VCaP (cell line): Measurements from ENCODE around the gene TJP3.

Source experiments
- H3K27ac ChIP-seq: fragments of 450-650 bp; 2 replicates; pipeline ENCODE4 v1.5.1; 2017
- TF ChIP-seq, protein P1 (sequence below): fragments of 450-650 bp; conservative IDR thresholded peaks from 2 replicates; pipeline ENCODE4 v1.5.1; 2017; ENCODE audit warnings: mild to moderate bottlenecking, moderate library complexity

Gene TJP3

DNA sequence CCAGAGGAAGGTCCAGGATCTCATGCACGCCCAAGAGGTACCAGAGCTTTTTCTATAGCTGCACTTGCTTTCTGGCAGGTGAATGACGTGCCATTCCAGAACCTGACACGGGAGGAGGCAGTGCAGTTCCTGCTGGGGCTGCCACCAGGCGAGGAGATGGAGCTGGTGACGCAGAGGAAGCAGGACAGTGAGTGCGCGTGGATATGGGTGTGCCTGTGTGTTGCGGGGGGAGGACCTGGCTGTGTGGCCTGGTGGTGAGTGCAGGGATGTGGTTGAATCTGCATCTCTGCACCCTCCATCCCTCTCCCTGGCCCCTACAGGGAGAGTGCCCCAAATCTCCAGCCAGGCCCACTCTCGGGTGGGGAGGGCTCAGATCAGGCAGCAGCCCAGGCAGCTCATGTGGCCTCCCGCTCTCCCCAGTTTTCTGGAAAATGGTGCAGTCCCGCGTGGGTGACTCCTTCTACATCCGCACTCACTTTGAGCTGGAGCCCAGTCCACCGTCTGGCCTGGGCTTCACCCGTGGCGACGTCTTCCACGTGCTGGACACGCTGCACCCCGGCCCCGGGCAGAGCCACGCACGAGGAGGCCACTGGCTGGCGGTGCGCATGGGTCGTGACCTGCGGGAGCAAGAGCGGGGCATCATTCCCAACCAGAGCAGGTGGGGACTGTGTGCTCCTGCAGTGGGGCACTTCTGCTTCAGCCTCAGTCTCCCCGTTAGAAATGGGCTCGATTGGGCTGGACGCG is 30.5 kb downstream of the TJP3 start:
- no peak overlapping the region for H3K27ac ChIP-seq
- TF ChIP-seq, protein P1, sequence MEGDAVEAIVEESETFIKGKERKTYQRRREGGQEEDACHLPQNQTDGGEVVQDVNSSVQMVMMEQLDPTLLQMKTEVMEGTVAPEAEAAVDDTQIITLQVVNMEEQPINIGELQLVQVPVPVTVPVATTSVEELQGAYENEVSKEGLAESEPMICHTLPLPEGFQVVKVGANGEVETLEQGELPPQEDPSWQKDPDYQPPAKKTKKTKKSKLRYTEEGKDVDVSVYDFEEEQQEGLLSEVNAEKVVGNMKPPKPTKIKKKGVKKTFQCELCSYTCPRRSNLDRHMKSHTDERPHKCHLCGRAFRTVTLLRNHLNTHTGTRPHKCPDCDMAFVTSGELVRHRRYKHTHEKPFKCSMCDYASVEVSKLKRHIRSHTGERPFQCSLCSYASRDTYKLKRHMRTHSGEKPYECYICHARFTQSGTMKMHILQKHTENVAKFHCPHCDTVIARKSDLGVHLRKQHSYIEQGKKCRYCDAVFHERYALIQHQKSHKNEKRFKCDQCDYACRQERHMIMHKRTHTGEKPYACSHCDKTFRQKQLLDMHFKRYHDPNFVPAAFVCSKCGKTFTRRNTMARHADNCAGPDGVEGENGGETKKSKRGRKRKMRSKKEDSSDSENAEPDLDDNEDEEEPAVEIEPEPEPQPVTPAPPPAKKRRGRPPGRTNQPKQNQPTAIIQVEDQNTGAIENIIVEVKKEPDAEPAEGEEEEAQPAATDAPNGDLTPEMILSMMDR, result no peak

DNA sequence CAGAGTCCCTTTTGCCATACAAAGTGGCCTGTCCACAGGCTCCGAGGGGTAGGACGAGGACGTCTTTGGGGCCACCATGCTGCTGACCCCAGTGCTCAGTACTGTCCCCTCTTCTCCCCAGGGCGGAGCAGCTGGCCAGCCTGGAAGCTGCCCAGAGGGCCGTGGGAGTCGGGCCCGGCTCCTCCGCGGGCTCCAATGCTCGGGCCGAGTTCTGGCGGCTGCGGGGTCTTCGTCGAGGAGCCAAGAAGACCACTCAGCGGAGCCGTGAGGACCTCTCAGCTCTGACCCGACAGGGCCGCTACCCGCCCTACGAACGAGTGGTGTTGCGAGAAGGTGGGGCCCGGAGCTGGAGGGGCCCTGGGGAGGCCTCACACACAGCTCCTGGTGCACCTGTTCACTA is 32.2 kb downstream of the TJP3 start:
- H3K27ac ChIP-seq, result no peak overlapping the region
- TF ChIP-seq, protein P1, result no peak

DNA sequence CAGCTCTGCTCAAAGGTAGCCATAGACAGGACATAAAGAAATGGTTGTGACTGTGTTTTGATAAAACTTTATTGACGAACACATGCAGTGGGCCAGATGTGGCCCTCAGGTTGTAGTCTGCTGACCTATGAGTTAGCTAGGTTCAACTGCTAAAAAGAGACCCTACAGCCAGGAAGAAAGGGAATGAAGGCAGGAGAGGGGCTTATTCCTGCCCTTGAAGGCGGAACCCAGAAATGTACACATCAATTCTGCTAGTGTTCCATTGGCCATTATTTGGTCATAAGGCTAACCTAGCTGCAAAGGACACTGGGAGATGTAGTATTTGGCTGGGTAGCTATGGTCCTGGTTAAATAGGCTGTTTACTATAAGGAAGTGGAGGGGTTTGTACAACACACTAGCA is 35.3 kb downstream of the TJP3 start:
- no peak overlapping the region for H3K27ac ChIP-seq
- TF ChIP-seq, protein P1, result no peak

DNA sequence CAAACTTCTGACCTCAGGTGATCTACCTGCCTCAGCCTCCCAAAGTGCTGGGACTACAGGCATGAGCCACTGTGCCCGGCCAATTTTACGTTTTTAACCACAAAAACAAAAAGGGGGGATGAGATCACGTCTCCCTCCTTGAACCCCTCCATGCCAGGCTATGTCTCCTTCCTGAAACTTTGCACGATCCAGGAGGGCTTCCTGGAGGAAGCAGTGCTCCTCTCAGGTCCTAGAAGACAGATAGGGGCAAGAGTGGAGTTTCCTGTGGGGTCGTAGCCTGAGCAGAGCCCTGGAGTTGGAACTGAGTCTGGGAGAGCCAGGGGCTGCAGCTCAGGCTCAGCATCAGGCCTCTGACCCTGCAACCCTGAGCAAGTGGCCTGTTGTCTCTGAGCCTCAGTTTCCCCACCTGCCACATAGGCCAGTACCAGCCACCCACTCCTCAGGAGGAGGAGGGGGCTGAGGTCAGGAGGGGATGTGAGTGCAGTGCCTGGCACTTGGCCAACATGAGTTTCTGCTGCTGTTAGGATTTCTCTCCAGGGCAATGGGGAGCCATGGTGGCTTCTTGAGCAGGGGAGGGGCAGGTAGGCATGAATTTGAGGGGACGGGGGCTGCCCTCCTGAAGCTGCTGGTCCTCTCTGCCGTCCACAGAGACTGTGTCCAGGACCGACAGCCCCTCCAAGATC is 37.3 kb downstream of the TJP3 start:
- no peak overlapping the region for H3K27ac ChIP-seq
- TF ChIP-seq, protein P1, result no peak

DNA sequence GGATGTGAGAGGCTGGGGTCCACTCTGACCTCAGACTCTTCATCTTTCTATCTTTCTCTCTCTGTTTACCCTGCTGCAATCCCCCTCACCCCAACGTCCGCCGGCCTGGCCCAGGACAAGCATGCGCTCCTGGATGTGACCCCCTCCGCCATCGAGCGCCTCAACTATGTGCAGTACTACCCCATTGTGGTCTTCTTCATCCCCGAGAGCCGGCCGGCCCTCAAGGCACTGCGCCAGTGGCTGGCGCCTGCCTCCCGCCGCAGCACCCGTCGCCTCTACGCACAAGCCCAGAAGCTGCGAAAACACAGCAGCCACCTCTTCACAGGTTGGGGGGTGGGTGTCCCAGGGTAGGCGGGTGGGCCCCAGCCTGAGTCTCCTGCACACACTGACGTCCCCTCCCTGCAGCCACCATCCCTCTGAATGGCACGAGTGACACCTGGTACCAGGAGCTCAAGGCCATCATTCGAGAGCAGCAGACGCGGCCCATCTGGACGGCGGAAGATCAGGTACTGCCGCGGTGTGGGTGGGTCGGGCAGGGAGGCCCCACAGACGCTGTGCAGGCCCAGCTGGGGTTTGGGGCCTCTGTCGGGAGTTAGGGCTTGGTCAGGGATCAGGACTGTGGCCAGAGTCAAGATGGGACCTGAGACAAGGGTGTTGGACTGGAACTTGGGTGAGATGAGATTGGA is 38.3 kb downstream of the TJP3 start:
- TF ChIP-seq, protein P1, result no peak

DNA sequence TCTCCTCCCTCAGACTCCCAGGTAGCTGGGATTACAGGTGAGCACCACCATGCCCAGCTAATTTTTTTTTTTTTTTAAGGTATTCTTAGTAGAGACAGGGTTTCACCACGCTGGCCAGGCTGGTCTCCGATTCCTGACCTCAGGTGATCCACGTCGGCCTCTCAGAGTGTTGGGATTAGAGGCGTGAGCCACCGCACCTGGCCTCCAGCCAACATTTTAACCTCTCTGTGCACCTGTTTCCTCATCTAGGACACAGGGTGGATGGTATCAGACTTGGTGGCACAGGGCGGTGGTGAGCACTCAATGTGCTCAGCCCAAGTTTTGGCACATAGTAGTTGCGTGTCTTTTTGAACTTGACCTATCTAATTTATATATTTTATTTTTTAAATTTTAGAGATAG is 40.8 kb downstream of the TJP3 start:
- TF ChIP-seq, protein P1, result no peak
- no peak overlapping the region for H3K27ac ChIP-seq

More for the DNA sequence above, 38.3 kb downstream of the TJP3 start:
- no peak overlapping the region for H3K27ac ChIP-seq

DNA sequence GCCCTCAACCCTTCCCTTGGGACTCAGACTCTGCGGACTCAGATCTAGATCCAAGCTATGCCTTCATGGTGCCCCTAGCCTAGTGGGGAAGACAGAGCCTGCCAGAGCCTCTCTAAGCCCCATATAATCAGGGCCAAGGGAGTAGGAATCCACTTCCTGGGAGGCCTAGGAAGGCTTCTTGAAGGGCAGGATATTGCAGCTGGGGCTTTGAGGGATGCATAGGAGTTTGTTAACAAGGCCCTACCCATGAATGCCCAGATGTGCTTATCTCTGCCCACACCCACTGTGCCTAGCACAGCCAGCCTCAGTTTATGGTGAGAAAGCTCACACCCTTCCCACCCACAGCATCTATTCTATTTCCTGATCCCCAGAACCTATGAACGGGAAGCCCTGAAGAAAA is 42.0 kb downstream of the TJP3 start:
- TF ChIP-seq, protein P1, result no peak
- no peak overlapping the region for H3K27ac ChIP-seq
